HL-60 (cell line): Measurements from ENCODE around the gene LINGO3.

ENCODE experiments used
- DNase-seq, 2 experiments: peaks; one replicate each; pipeline ENCODE4 v3.0.0-alpha.2; 2010 to 2020; ENCODE audit warnings: low read depth in 1 of 2, low spot score in 1 of 2
- H3K27ac ChIP-seq: fragments of 250-450 bp; sonication (Bioruptor Pico); replicated peaks from 2 replicates; pipeline ENCODE4 v1.5.1; 2020; ENCODE audit warnings: mild to moderate bottlenecking, moderate library complexity
- H3K27me3 ChIP-seq: fragments of 250-450 bp; sonication (Bioruptor Pico); 2 replicates; pipeline ENCODE4 v1.5.1; 2021; ENCODE audit warnings: mild to moderate bottlenecking, moderate library complexity; ENCODE audit not compliant: insufficient read depth, poor library complexity, severe bottlenecking
- H3K4me3 ChIP-seq: replicated peaks from 2 replicates; pipeline ENCODE4 v1.5.1; 2011; ENCODE audit warnings: mild to moderate bottlenecking, control low read depth, low read length; ENCODE audit not compliant: insufficient read depth
- CTCF ChIP-seq: IDR thresholded peaks from one replicate; pipeline ENCODE4 v1.5.1; 2011; ENCODE audit warnings: low read length, control low read depth, inconsistent platforms; ENCODE audit not compliant: insufficient read depth
- GABPA ChIP-seq: IDR thresholded peaks from 2 replicates; pipeline ENCODE4 v1.6.1; 2012; ENCODE audit warnings: low read depth
- POLR2AphosphoS5 ChIP-seq: IDR thresholded peaks from 2 replicates; pipeline ENCODE4 v1.6.1; 2012; ENCODE audit warnings: low read depth
- SPI1 ChIP-seq: IDR thresholded peaks from 2 replicates; pipeline ENCODE4 v1.6.1; 2012; ENCODE audit warnings: low read depth, mild to moderate bottlenecking, borderline replicate concordance
- TF ChIP-seq, protein P1 (sequence below): IDR thresholded peaks from 2 replicates; pipeline ENCODE4 v1.6.1; 2012; ENCODE audit warnings: low read depth; ENCODE audit not compliant: insufficient replicate concordance

LINGO3 gene

GRCh38 chr19:2333807-2334211 lies 25.9 kb upstream of the LINGO3 start:
- TF ChIP-seq GABPA = no peak
- TF ChIP-seq, protein P1, sequence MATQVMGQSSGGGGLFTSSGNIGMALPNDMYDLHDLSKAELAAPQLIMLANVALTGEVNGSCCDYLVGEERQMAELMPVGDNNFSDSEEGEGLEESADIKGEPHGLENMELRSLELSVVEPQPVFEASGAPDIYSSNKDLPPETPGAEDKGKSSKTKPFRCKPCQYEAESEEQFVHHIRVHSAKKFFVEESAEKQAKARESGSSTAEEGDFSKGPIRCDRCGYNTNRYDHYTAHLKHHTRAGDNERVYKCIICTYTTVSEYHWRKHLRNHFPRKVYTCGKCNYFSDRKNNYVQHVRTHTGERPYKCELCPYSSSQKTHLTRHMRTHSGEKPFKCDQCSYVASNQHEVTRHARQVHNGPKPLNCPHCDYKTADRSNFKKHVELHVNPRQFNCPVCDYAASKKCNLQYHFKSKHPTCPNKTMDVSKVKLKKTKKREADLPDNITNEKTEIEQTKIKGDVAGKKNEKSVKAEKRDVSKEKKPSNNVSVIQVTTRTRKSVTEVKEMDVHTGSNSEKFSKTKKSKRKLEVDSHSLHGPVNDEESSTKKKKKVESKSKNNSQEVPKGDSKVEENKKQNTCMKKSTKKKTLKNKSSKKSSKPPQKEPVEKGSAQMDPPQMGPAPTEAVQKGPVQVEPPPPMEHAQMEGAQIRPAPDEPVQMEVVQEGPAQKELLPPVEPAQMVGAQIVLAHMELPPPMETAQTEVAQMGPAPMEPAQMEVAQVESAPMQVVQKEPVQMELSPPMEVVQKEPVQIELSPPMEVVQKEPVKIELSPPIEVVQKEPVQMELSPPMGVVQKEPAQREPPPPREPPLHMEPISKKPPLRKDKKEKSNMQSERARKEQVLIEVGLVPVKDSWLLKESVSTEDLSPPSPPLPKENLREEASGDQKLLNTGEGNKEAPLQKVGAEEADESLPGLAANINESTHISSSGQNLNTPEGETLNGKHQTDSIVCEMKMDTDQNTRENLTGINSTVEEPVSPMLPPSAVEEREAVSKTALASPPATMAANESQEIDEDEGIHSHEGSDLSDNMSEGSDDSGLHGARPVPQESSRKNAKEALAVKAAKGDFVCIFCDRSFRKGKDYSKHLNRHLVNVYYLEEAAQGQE = no peak
- no peak for TF ChIP-seq POLR2AphosphoS5
- TF ChIP-seq SPI1 = no peak
- no peak for TF ChIP-seq CTCF
- DNase-seq = no peak
- no peak overlapping the region for H3K4me3 ChIP-seq
- no peaks in the 10 kb centered on the region for H3K27me3 ChIP-seq
- H3K27ac ChIP-seq = no peak overlapping the region

DNA sequence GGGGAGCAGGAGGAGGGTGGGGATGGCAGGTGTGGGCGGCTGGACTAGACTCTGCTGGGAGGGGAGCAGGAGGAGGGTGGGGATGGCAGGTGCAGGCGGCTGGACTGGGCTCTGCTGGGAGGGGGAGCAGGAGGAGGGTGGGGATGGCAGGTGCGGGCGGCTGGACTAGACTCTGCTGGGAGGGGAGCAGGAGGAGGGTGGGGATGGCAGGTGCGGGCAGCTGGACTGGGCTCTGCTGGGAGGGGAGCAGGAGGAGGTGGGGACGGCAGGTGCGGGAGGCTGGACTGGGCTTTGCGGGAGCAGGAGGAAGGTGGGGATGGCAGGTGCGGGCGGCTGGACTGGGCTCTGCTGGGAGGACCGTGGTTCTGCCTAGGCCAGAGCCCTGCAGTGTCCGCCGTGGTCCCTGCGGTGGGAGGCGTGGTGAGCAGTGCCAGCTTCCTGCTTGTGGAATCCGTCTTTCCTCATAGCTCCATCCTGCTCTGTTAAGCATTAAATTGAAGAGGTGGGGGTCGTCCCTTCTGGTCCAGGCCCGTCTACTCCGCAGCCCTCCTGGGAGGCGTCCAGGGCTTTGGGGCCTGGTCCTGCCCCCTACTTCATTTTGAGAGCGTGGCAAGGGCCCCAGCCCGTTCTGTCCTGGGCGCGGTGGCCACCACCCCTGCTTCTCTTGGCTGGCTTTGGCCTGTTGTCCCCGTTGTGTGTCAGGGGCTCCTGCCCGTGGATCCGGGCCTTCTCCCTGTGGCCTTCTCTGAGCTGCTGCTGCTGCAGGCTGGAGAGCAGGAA lies 25.3 kb upstream of the LINGO3 start:
- no peak overlapping the region for H3K4me3 ChIP-seq
- no peak overlapping the region for H3K27ac ChIP-seq

DNA sequence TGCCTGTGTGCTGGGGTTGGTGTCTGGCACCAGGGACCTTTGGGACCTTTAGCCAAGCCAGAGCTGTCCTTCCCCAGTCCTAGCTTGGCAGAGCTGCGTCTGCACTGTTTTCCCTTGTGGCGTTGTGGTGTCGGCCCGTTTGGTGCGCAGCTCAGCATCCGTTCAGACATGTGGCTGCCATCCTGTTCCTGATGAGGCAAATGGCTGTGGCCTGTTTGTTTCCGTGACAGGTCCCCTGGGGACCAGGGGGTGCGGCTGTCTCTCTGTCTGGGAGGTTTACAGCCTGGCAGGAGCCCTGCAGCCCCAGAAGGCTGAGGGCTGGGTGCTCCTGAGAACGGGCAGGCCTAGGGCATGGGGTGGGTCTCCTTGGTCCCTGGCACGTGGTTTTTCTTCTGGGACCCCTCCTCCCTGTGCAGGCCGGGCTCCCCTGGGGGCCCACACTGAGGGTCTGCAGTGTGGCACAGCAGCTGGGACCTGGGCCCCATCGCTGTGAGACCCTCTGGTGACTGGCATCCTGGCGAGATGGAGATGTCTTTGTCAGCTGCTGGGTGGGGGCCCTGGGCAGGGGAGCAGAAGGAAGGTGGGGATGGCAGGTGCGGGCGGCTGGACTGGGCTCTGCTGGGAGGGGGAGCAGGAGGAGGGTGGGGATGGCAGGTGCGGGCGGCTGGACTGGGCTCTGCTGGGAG lies 24.5 kb upstream of the LINGO3 start:
- no peaks in the 10 kb centered on the region for H3K27me3 ChIP-seq
- no peak overlapping the region for H3K27ac ChIP-seq
- TF ChIP-seq GABPA (no peak), POLR2AphosphoS5 (peak; percentile 63)
- no peak overlapping the region for H3K4me3 ChIP-seq
- no peak for DNase-seq

More for the DNA sequence above, 25.3 kb upstream of the LINGO3 start:
- no peaks in the 10 kb centered on the region for H3K27me3 ChIP-seq
- no peak for TF ChIP-seq SPI1
- TF ChIP-seq POLR2AphosphoS5 = no peak
- TF ChIP-seq, protein P1 = no peak
- no peak for TF ChIP-seq CTCF
- no peak for TF ChIP-seq GABPA
- no peak for DNase-seq

DNA sequence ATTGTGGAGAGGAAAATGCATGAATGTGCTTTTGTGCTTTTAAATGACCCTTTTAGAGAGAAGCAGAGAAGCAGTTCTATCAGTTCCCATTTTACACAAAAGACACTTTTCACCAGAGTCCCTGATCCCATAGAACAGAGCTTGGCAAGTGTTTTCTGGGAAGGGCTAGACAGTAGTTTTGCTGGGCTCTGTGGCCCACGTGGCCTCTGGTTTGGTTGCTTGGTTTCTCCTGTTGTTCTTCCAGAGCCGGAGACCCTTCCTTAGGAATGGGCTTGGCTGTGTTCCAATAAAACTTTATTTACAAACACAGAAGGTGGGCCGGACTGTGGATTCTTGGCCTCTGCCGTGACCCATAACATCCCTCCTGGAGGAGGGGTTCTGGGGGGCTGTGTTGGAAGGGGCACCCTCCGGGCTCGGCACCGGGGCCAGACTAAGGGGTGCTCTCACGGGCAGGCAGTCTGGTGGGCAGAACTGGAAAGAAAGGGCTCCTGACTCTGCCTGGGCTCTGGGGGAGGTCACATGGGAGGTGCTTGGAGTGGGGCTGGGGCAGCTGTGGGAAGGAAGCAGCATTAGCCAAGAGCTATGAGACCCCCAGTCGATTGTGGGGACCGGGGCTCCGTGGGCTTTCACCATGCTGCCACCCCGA lies 23.8 kb upstream of the LINGO3 start:
- no peak for TF ChIP-seq CTCF
- TF ChIP-seq SPI1 = no peak
- no peak for TF ChIP-seq GABPA
- TF ChIP-seq POLR2AphosphoS5 = no peak
- TF ChIP-seq, protein P1 = no peak
- H3K4me3 ChIP-seq = no peak overlapping the region

More for the DNA sequence above, 23.8 kb upstream of the LINGO3 start:
- no peaks in the 10 kb centered on the region for H3K27me3 ChIP-seq
- no peak overlapping the region for H3K27ac ChIP-seq
- DNase-seq = no peak
